Muscle layer of colon (tissue), 2 donors: ENCODE data around the gene H19.

Experiments
- H3K27ac ChIP-seq: one replicate; pipeline ENCODE4 v1.7.0; 2013; ENCODE audit warnings: low read depth, mild to moderate bottlenecking, low read length, moderate library complexity
- H3K27me3 ChIP-seq, 2 donors: one replicate each; pipeline ENCODE4 v1.7.0; 2013; ENCODE audit warnings: low read length in 2 of 2, mild to moderate bottlenecking in 2 of 2; ENCODE audit not compliant: insufficient read depth in 2 of 2, control insufficient read depth in 1 of 2
- H3K36me3 ChIP-seq: one replicate; pipeline ENCODE4 v1.7.0; 2013; ENCODE audit warnings: mild to moderate bottlenecking, low read length; ENCODE audit not compliant: insufficient read depth
- H3K4me1 ChIP-seq: one replicate; pipeline ENCODE4 v1.7.0; 2013; ENCODE audit warnings: mild to moderate bottlenecking, low read length; ENCODE audit not compliant: insufficient read depth
- H3K4me3 ChIP-seq, 2 donors: one replicate each; pipeline ENCODE4 v1.7.0; 2013; ENCODE audit warnings: low read length in 2 of 2, low read depth in 1 of 2, mild to moderate bottlenecking in 1 of 2, moderate library complexity in 1 of 2
- H3K9ac ChIP-seq: one replicate; pipeline ENCODE4 v1.7.0; 2013; ENCODE audit warnings: low read length
- H3K9me3 ChIP-seq: one replicate; pipeline ENCODE4 v1.7.0; 2013; ENCODE audit warnings: mild to moderate bottlenecking, low read length
- donor health status: abdominal sarcoma.
- donor health status: Adenocarcinoma of cecum.

Gene H19

GRCh38 chr11:2002042-2002776 lies 4.6 kb upstream of the H19 start:
- Histone ChIP-seq H3K4me3 (no peak overlapping the region), H3K27ac (no peak overlapping the region), H3K27me3 (no peaks in the 10 kb centered on the region), H3K9ac (no peak overlapping the region), H3K36me3 (no peaks in the 10 kb centered on the region), H3K4me1 (no peaks in the 10 kb centered on the region), H3K9me3 (no peaks in the 10 kb centered on the region)

DNA sequence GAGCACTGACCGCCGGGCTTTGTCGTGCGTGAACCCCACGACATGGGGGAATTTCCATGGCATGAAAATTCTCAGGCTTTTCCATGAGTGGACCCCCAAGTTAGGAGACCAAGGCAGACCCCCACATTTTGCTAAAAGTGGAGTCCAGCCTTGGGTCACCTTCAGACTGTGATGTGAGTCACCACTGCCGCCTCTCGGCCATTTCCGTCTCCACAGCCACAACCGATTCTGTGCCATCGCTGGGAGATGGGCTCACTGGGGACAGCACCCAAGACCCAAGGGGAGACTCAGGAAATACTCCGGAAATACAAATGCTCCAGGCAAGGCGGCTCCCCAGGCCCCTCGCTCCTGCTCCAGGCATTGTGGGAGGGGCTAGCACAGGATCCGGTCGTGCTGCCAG lies 1.2 kb upstream of the H19 start:
- Histone ChIP-seq H3K9ac (no peak overlapping the region), H3K27me3 (no peaks in the 10 kb centered on the region), H3K4me3 (no peak overlapping the region), H3K36me3 (no peaks in the 10 kb centered on the region), H3K27ac (no peak overlapping the region), H3K4me1 (no peaks in the 10 kb centered on the region), H3K9me3 (no peaks in the 10 kb centered on the region)

DNA sequence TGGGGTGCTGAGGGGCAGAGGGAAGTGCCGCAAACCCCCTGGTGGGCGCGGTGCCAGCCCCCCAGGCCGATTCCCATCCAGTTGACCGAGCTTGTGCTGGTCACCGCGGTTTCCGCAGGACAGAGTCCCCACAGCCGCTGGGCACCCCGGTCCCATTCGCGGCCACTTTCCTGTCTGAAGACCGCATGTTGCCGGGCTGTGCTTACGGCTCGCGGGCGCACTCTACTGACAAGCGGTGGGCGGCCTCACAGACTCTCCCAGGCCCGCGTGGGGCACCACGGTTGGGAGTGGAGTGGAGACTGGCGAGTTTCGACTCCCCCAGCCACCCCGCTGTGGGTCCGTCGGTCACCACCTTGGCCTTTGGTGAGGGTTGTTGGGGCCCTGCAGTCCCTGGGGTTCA lies 648 bp upstream of the H19 start:
- H3K9me3 ChIP-seq = no peaks in the 10 kb centered on the region
- H3K4me1 ChIP-seq = no peaks in the 10 kb centered on the region
- no peak overlapping the region for H3K27ac ChIP-seq
- no peaks in the 10 kb centered on the region for H3K27me3 ChIP-seq
- no peak overlapping the region for H3K9ac ChIP-seq
- H3K36me3 ChIP-seq = no peaks in the 10 kb centered on the region
- H3K4me3 ChIP-seq = no peak overlapping the region

DNA sequence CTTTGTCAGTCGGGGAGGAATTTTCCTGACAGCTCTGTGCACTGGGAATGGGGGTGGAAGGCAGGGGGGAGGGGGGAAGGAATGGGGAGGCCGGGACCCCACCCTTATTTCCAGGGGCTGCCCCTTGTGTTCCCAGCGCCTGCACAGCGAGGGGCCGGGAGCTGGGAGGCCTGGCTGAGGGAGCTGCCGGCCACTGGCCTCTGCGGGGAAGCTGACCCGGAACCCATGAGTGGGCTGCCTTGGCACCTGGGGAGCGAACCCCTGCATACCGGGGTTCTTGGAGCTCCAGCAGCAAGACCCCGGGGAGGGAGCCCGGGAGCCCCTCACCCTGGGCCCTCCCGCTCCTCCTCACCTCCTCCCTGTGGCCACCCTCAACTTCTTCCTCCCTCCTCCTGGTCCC lies 3.5 kb downstream of the H19 start:
- no peaks in the 10 kb centered on the region for H3K36me3 ChIP-seq
- H3K27ac ChIP-seq = no peak overlapping the region
- no peaks in the 10 kb centered on the region for H3K27me3 ChIP-seq
- H3K9me3 ChIP-seq = no peaks in the 10 kb centered on the region
- H3K4me1 ChIP-seq = no peaks in the 10 kb centered on the region
- H3K4me3 ChIP-seq = no peak overlapping the region
- H3K9ac ChIP-seq = no peak overlapping the region

DNA sequence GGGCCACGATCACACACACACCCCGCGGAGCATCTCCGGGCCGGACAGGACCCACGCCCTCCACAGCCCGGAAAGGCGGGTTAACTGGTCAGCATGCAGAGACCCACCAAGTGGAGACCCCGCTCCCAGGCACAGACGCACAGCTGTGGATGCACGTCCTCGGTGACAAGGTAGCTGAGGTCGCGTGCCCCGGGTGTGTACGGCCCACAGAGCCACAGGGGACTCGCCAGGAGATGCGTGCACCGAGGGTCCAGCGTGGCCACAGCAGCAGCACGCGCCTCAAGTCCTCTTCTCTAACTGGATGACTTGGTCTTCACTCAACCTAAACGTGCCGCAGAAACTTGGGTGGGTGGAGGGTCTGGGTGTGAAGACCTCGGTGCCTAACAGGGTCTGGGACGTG lies 5.5 kb downstream of the H19 start:
- Histone ChIP-seq H3K9ac (no peak overlapping the region), H3K27ac (no peak overlapping the region), H3K27me3 (no peaks in the 10 kb centered on the region), H3K9me3 (no peaks in the 10 kb centered on the region), H3K36me3 (no peaks in the 10 kb centered on the region), H3K4me1 (no peaks in the 10 kb centered on the region), H3K4me3 (no peak overlapping the region)

DNA sequence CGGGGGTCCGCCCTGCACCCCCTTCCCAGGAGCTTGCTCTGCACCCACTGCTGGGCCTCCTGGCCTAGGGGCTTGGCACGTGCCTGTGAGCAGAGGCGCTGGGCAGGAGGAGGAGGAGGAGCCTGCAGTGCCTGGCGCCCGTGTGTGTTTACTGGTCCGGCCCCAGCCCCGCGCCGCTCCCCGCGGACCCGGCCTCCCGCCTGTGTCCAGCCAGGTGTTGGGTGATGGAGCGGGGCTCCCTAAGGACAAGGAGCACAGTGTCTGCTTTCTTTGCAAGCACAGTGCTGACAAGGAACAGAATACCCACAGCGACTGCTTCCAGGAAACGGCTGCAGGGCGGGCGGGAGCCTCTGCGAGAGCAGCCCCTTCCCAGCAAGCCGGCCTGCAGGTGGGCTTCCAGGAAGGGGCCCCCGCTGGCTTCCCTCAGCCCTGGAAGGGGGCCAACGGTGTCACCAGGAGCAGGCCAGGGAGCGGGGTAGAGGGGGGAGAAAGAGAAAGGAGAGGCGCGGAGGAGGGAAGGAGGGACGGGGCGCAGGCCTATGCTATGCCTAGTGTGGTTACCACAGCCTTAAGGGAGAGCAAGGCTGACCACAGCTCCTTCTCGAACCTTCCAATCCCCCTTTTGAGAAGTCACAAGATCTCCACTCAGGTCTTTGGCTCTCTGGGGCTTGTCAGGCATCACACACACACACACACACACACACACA lies 6.6 kb downstream of the H19 start:
- H3K27ac ChIP-seq = no peak overlapping the region
- no peaks in the 10 kb centered on the region for H3K4me1 ChIP-seq
- no peaks in the 10 kb centered on the region for H3K36me3 ChIP-seq
- no peaks in the 10 kb centered on the region for H3K27me3 ChIP-seq
- H3K4me3 ChIP-seq = no peak overlapping the region
- no peaks in the 10 kb centered on the region for H3K9me3 ChIP-seq
- H3K9ac ChIP-seq = no peak overlapping the region

- no peaks in the 10 kb centered on the region for H3K27me3 ChIP-seq
- no peaks in the 10 kb centered on the region for H3K36me3 ChIP-seq
- no peak overlapping the region for H3K4me3 ChIP-seq
- H3K9ac ChIP-seq = no peak overlapping the region
- H3K4me1 ChIP-seq = no peaks in the 10 kb centered on the region
- H3K27ac ChIP-seq = no peak overlapping the region
- H3K9me3 ChIP-seq = no peaks in the 10 kb centered on the region
These were observed 7.7 kb downstream of the H19 start for GRCh38 chr11:1989953-1990352.

DNA sequence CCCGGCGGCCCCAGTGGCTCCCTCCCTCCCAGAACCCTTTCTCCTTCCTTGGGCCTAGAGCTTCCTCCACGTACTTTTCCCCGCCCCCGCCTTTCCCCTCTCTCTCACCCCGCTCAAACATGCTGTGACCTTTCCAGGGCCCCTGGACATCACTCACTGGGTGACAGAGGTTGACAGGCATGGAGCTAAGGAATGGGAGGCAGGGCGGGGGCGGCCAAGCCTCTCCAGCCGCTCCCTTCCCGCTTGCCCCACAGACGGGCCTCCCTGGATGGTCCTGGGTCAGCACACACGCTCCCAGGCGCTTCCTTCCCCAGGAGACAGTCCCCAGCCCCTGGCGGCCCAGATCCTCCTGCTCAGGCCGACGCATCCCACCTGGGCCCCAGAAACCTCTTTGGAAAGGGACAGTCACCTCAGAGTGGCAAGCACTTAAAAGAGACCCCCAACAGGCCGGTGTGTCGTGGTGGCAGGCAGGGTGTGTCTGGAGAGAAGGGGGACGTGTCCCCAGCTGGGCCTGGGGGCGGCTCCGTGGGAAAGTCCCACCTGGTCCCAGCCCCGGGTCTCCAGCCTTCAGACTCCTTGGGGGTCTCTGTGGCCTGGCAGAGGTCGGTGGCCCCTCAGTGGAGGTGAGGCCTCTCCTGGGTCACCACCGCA lies 8.8 kb downstream of the H19 start:
- no peaks in the 10 kb centered on the region for H3K36me3 ChIP-seq
- no peaks in the 10 kb centered on the region for H3K27me3 ChIP-seq
- H3K9me3 ChIP-seq = no peaks in the 10 kb centered on the region
- no peak overlapping the region for H3K9ac ChIP-seq
- no peak overlapping the region for H3K4me3 ChIP-seq
- no peaks in the 10 kb centered on the region for H3K4me1 ChIP-seq
- H3K27ac ChIP-seq = no peak overlapping the region

- Histone ChIP-seq H3K27ac (no peak overlapping the region), H3K4me3 (no peak overlapping the region), H3K27me3 (no peaks in the 10 kb centered on the region), H3K4me1 (no peaks in the 10 kb centered on the region), H3K9ac (no peak overlapping the region), H3K36me3 (no peaks in the 10 kb centered on the region), H3K9me3 (no peaks in the 10 kb centered on the region)
These were observed 9.5 kb downstream of the H19 start for GRCh38 chr11:1988174-1988573.

- H3K4me3 ChIP-seq = no peak overlapping the region
- no peak overlapping the region for H3K27ac ChIP-seq
- no peaks in the 10 kb centered on the region for H3K4me1 ChIP-seq
- no peaks in the 10 kb centered on the region for H3K9me3 ChIP-seq
- H3K36me3 ChIP-seq = no peaks in the 10 kb centered on the region
- no peaks in the 10 kb centered on the region for H3K27me3 ChIP-seq
- no peak overlapping the region for H3K9ac ChIP-seq
These were observed 10.6 kb downstream of the H19 start for GRCh38 chr11:1987024-1987423.

DNA sequence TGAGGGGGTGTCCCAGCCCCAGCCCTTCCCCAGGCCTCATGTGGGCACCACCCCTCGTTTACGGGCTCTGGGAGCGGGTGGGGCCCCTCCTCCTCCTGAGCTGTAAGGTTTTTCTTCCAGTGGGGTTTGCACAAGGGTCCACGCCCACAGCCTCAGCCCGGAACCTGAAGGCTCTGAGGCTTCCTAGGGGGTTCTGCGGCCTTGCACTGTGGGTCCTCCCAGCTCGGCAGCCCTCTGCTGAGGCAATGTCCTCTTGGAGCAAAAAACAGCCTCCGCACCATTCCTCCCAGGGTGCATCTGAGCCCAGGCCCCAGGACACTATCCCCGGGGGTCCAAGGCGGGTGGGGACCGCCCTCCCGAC lies 14.1 kb downstream of the H19 start:
- Histone ChIP-seq H3K27ac (no peak overlapping the region), H3K9me3 (no peaks in the 10 kb centered on the region), H3K9ac (no peak overlapping the region), H3K36me3 (no peaks in the 10 kb centered on the region), H3K4me3 (no peak overlapping the region), H3K27me3 (no peaks in the 10 kb centered on the region), H3K4me1 (no peaks in the 10 kb centered on the region)
